GM12878 (cell line): ENCODE measurements around the gene MRTFA.

Source experiments
- EGR1 ChIP-seq, 2 experiments: IDR thresholded peaks; 1 replicate in 1 of 2; 2 replicates in 1 of 2; pipeline ENCODE4 v1.6.1; 2011 to 2012; ENCODE audit warnings: low read depth in 2 of 2, low read length in 2 of 2, borderline replicate concordance in 1 of 2, mild to moderate bottlenecking in 1 of 2, moderate library complexity in 1 of 2
- SIX5 ChIP-seq: IDR thresholded peaks from 2 replicates; pipeline ENCODE4 v1.6.1; 2011; ENCODE audit warnings: mild to moderate bottlenecking, low read depth, low read length, moderate library complexity; ENCODE audit not compliant: severe bottlenecking
- TF ChIP-seq, protein P1 (sequence below): IDR thresholded peaks from 2 replicates; pipeline ENCODE4 v1.6.1; 2012; ENCODE audit warnings: low read depth, low read length, improper control_type of control experiment
- TF ChIP-seq, protein P2 (sequence below): fragments of 450-650 bp; IDR thresholded peaks from 2 replicates; pipeline ENCODE4 v1.6.1; 2018; ENCODE audit warnings: borderline replicate concordance, mild to moderate bottlenecking; ENCODE audit not compliant: partially characterized antibody

DNA sequence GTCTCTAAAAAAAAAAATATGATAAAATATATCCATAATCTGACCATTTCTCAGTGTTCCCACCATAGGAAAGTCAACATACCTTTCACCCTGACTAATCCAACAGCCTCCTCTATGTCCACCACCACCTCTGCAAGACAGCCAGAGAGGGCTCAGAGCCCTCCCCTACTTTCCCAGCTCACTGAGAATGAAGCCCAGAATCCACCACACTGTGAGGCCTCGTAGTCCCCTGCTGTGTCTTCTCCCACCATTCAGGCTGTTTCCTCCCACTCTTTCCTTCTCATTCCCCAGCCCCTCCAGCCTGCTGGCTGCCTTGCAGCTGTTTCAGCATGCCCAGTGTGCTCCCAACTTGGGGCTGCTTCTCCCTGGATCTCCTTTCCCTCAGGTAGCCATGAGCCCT, 239.1 kb downstream of the MRTFA start:
- TF ChIP-seq, protein P1, sequence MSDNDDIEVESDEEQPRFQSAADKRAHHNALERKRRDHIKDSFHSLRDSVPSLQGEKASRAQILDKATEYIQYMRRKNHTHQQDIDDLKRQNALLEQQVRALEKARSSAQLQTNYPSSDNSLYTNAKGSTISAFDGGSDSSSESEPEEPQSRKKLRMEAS, result no peak
- TF ChIP-seq EGR1 (IDR thresholded peaks at IDR 0.05; ENCODE audit: borderline replicate concordance in 1 of 2, low read depth in 2 of 2, low read length in 2 of 2), result no peak
- TF ChIP-seq SIX5, result no peak
- TF ChIP-seq, protein P2, sequence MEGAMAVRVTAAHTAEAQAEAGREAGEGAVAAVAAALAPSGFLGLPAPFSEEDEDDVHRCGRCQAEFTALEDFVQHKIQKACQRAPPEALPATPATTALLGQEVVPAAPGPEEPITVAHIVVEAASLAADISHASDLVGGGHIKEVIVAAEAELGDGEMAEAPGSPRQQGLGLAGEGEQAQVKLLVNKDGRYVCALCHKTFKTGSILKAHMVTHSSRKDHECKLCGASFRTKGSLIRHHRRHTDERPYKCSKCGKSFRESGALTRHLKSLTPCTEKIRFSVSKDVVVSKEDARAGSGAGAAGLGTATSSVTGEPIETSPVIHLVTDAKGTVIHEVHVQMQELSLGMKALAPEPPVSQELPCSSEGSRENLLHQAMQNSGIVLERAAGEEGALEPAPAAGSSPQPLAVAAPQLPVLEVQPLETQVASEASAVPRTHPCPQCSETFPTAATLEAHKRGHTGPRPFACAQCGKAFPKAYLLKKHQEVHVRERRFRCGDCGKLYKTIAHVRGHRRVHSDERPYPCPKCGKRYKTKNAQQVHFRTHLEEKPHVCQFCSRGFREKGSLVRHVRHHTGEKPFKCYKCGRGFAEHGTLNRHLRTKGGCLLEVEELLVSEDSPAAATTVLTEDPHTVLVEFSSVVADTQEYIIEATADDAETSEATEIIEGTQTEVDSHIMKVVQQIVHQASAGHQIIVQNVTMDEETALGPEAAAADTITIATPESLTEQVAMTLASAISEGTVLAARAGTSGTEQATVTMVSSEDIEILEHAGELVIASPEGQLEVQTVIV, result no peak
